GM23338 (cell line): Measurements from ENCODE around the gene THSD4. TPM values are rescaled to one million over a fixed set of nuclear protein-coding genes. Genes with fewer than 3 reads are reported as not detected.

ENCODE experiments used
- ATAC-seq: fragments of 200-7000 bp; cut with Tn5 transposase; 3 replicates; pipeline ENCODE4 v1.9.1; 2020
- DNase-seq: peaks from one replicate; pipeline ENCODE4 v3.0.0-alpha.2; 2015; ENCODE audit warnings: low spot score
- H2AFZ ChIP-seq: fragments of 200-600 bp; sonication (generic); 2 replicates; pipeline ENCODE4 v1.8.0; 2016; ENCODE audit warnings: antibody characterized with exemption, mild to moderate bottlenecking, moderate library complexity
- H3F3A ChIP-seq: fragments of 200-600 bp; sonication (generic); replicated peaks from 2 replicates; pipeline ENCODE4 v1.8.0; 2017; ENCODE audit warnings: antibody characterized with exemption, mixed run types, low read depth
- H3K27ac ChIP-seq: fragments of 200-600 bp; sonication (generic); 2 replicates; pipeline ENCODE4 v1.6.1; 2016; ENCODE audit warnings: low read depth
- H3K27me3 ChIP-seq: fragments of 200-600 bp; sonication (generic); 2 replicates; pipeline ENCODE4 v1.8.0; 2016; ENCODE audit warnings: mild to moderate bottlenecking, mixed run types, moderate library complexity; ENCODE audit not compliant: insufficient read depth
- H3K36me3 ChIP-seq: fragments of 200-600 bp; sonication (generic); 2 replicates; pipeline ENCODE4 v1.8.0; 2016; ENCODE audit warnings: mild to moderate bottlenecking; ENCODE audit not compliant: insufficient read depth
- H3K4me1 ChIP-seq: fragments of 200-600 bp; sonication (generic); 2 replicates; pipeline ENCODE4 v1.8.0; 2016; ENCODE audit warnings: mild to moderate bottlenecking, moderate library complexity; ENCODE audit not compliant: insufficient read depth
- H3K4me2 ChIP-seq: fragments of 200-600 bp; sonication (generic); 2 replicates; pipeline ENCODE4 v1.7.1; 2017; ENCODE audit warnings: mixed run types
- H3K4me3 ChIP-seq: fragments of 200-600 bp; sonication (generic); 2 replicates; pipeline ENCODE4 v1.6.1; 2016; ENCODE audit warnings: mixed run types
- H3K79me2 ChIP-seq: fragments of 200-600 bp; sonication (generic); replicated peaks from 2 replicates; pipeline ENCODE4 v1.8.0; 2017; ENCODE audit warnings: mild to moderate bottlenecking; ENCODE audit not compliant: insufficient read depth
- H3K9me2 ChIP-seq: fragments of 200-600 bp; sonication (generic); 2 replicates; pipeline ENCODE4 v1.8.0; 2017; ENCODE audit not compliant: insufficient read depth
- H4K20me1 ChIP-seq: fragments of 200-600 bp; sonication (generic); replicated peaks from 2 replicates; pipeline ENCODE4 v1.8.0; 2017; ENCODE audit warnings: mild to moderate bottlenecking; ENCODE audit not compliant: insufficient read depth
- H3K27ac Mint-ChIP-seq: 2 replicates; pipeline ENCODE4 v1.8.0; 2020; ENCODE audit warnings: inconsistent platforms, mild to moderate bottlenecking, moderate library complexity, mixed read lengths
- H3K27me3 Mint-ChIP-seq: 3 replicates; pipeline ENCODE4 v1.8.0; 2022; ENCODE audit warnings: low read depth, mild to moderate bottlenecking, moderate library complexity, mixed read lengths, inconsistent platforms; ENCODE audit not compliant: insufficient read depth, poor library complexity
- H3K36me3 Mint-ChIP-seq: 3 replicates; pipeline ENCODE4 v1.8.0; 2021; ENCODE audit warnings: low read depth, mild to moderate bottlenecking, inconsistent platforms, moderate library complexity, mixed read lengths
- H3K4me1 Mint-ChIP-seq: 3 replicates; pipeline ENCODE4 v1.8.0; 2020; ENCODE audit warnings: mild to moderate bottlenecking, inconsistent platforms, mixed read lengths
- H3K4me3 Mint-ChIP-seq: 3 replicates; pipeline ENCODE4 v1.8.0; 2021; ENCODE audit warnings: moderate library complexity, mild to moderate bottlenecking, inconsistent platforms, mixed read lengths
- H3K9me3 Mint-ChIP-seq: 3 replicates; pipeline ENCODE4 v1.8.0; 2020; ENCODE audit warnings: moderate library complexity, mild to moderate bottlenecking, inconsistent platforms, mixed read lengths
- CREB1 ChIP-seq: fragments of 250-450 bp; sonication (Bioruptor Pico); IDR thresholded peaks from 2 replicates; pipeline ENCODE4 v1.5.0; 2020; ENCODE audit warnings: low read depth, mild to moderate bottlenecking, moderate library complexity
- EZH2 ChIP-seq: fragments of 200-600 bp; sonication (generic); IDR thresholded peaks from one replicate; pipeline ENCODE4 v1.8.0; 2017; ENCODE audit warnings: antibody characterized with exemption, mild to moderate bottlenecking, low read depth; ENCODE audit not compliant: unreplicated experiment
- EZH2phosphoT487 ChIP-seq: fragments of 200-600 bp; sonication (generic); IDR thresholded peaks from one replicate; pipeline ENCODE4 v1.8.1; 2018; ENCODE audit warnings: antibody characterized with exemption; ENCODE audit not compliant: unreplicated experiment
- JUNB ChIP-seq: IDR thresholded peaks from one replicate; pipeline ENCODE4 v1.6.1; 2016; ENCODE audit warnings: antibody characterized with exemption; ENCODE audit not compliant: unreplicated experiment
- NANOG ChIP-seq: IDR thresholded peaks from 2 replicates; pipeline ENCODE4 v1.6.1; 2016; ENCODE audit warnings: antibody characterized with exemption, borderline replicate concordance
- POLR2AphosphoS5 ChIP-seq: IDR thresholded peaks from 2 replicates; pipeline ENCODE4 v1.6.1; 2016; ENCODE audit warnings: antibody characterized with exemption, low read depth
- STAT1 ChIP-seq: IDR thresholded peaks from one replicate; pipeline ENCODE4 v1.6.1; 2016; ENCODE audit warnings: antibody characterized with exemption; ENCODE audit not compliant: unreplicated experiment
- ZNF114 ChIP-seq: fragments of 250-450 bp; sonication (Bioruptor Pico); IDR thresholded peaks from 2 replicates; pipeline ENCODE4 v1.5.0; 2020; ENCODE audit warnings: mild to moderate bottlenecking, moderate library complexity
- ZNF331 ChIP-seq: fragments of 250-450 bp; sonication (Bioruptor Pico); IDR thresholded peaks from 2 replicates; pipeline ENCODE4 v1.5.0; 2020; ENCODE audit warnings: low read depth, mild to moderate bottlenecking, moderate library complexity
- polyA plus RNA-seq: library from polyadenylated mRNA; unstranded; fragments of >200 nt; fragmentation: Nextera tagmentation; extraction: Ambion mirVana; gene quantifications from 2 replicates; pipeline ENCODE4 v1.2.1, GENCODE V29; 2016
- total RNA-seq: library from RNA; depleted of rRNA; stranded (reverse); fragments of >200 nt; shearing (Covaris generic); gene quantifications from 2 replicates; pipeline ENCODE4 v1.2.3, GENCODE V29; 2014
- TF ChIP-seq, protein P1 (sequence below), 2 experiments: fragments of 200-600 bp in 1 of 2; sonication (generic) in 1 of 2; conservative IDR thresholded peaks; 2 replicates each; pipeline versions ENCODE4 v1.5.1 to v1.6.1; 2016 to 2017; ENCODE audit warnings: antibody characterized with exemption in 2 of 2, low read depth in 2 of 2, mild to moderate bottlenecking in 2 of 2, moderate library complexity in 1 of 2
- TF ChIP-seq, protein P2 (sequence below): fragments of 250-450 bp; sonication (Bioruptor Pico); IDR thresholded peaks from 2 replicates; pipeline ENCODE4 v1.5.0; 2020; ENCODE audit warnings: mild to moderate bottlenecking, moderate library complexity
- TF ChIP-seq, protein P3 (sequence below): IDR thresholded peaks from 2 replicates; pipeline ENCODE4 v1.6.1; 2016; ENCODE audit warnings: antibody characterized with exemption
- TF ChIP-seq, protein P4 (sequence below): IDR thresholded peaks from one replicate; pipeline ENCODE4 v1.6.1; 2018; ENCODE audit warnings: antibody characterized with exemption; ENCODE audit not compliant: unreplicated experiment

Gene THSD4
- total and polyA plus RNA-seq, 2 experiments from 2014 or later = 2.0 to 7.4 TPM

DNA sequence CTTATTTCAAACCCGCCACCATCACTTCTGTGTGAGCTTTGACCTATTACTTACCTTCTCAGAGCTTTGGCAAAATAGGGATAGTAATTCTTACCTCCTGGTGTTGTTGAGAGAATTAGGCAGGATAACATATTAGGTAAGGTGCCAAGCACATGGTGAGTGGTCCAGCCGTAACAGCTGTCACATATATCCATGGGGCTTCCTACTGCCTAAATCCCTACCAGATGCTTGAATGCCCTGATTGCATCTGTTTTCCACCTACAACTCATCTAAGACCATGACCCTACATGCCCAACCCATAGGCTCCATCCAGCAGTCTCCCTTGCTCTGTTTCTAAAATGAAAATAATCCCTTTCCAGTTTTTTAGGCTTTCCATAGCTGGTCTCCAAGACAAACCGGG, 532.8 kb downstream of the THSD4 start:
- Histone ChIP-seq H3K36me3 (no peaks in the 10 kb centered on the region), H3K27me3 (no peaks in the 10 kb centered on the region), H3K9me2 (0 out of 2 replicates have a peak, but pooled peaks cover 4% of the 10 kb centered on the region), H2AFZ (no peak overlapping the region), H3K79me2 (no peaks in the 10 kb centered on the region), H3K4me3 (no peak overlapping the region), H4K20me1 (no peaks in the 10 kb centered on the region), H3K4me2 (no peak overlapping the region), H3F3A (no peaks in the 10 kb centered on the region), H3K27ac (no peak overlapping the region), H3K4me1 (peaks cover 12% of the 10 kb centered on the region)
- no peak for ATAC-seq
- no peaks in the 10 kb centered on the region for H3K36me3 Mint-ChIP-seq
- no peak overlapping the region; the same call in 1 of the 2 replicates for H3K27ac Mint-ChIP-seq
- no peaks in the 10 kb centered on the region for H3K9me3 Mint-ChIP-seq
- DNase-seq = no peak
- no peaks in the 10 kb centered on the region for H3K27me3 Mint-ChIP-seq
- no peak overlapping the region for H3K4me3 Mint-ChIP-seq
- TF ChIP-seq JUNB (no peak), ZNF114 (no peak), ZNF331 (CRISPR knock-in tag) (no peak), POLR2AphosphoS5 (no peak), EZH2 (no peak), NANOG (no peak), CREB1 (no peak), STAT1 (no peak), EZH2phosphoT487 (no peak)
- TF ChIP-seq, protein P1, sequence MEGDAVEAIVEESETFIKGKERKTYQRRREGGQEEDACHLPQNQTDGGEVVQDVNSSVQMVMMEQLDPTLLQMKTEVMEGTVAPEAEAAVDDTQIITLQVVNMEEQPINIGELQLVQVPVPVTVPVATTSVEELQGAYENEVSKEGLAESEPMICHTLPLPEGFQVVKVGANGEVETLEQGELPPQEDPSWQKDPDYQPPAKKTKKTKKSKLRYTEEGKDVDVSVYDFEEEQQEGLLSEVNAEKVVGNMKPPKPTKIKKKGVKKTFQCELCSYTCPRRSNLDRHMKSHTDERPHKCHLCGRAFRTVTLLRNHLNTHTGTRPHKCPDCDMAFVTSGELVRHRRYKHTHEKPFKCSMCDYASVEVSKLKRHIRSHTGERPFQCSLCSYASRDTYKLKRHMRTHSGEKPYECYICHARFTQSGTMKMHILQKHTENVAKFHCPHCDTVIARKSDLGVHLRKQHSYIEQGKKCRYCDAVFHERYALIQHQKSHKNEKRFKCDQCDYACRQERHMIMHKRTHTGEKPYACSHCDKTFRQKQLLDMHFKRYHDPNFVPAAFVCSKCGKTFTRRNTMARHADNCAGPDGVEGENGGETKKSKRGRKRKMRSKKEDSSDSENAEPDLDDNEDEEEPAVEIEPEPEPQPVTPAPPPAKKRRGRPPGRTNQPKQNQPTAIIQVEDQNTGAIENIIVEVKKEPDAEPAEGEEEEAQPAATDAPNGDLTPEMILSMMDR (conservative IDR thresholded peaks at IDR 0.05; ENCODE audit: low read depth in 2 of 2) = no peak
- TF ChIP-seq, protein P2, sequence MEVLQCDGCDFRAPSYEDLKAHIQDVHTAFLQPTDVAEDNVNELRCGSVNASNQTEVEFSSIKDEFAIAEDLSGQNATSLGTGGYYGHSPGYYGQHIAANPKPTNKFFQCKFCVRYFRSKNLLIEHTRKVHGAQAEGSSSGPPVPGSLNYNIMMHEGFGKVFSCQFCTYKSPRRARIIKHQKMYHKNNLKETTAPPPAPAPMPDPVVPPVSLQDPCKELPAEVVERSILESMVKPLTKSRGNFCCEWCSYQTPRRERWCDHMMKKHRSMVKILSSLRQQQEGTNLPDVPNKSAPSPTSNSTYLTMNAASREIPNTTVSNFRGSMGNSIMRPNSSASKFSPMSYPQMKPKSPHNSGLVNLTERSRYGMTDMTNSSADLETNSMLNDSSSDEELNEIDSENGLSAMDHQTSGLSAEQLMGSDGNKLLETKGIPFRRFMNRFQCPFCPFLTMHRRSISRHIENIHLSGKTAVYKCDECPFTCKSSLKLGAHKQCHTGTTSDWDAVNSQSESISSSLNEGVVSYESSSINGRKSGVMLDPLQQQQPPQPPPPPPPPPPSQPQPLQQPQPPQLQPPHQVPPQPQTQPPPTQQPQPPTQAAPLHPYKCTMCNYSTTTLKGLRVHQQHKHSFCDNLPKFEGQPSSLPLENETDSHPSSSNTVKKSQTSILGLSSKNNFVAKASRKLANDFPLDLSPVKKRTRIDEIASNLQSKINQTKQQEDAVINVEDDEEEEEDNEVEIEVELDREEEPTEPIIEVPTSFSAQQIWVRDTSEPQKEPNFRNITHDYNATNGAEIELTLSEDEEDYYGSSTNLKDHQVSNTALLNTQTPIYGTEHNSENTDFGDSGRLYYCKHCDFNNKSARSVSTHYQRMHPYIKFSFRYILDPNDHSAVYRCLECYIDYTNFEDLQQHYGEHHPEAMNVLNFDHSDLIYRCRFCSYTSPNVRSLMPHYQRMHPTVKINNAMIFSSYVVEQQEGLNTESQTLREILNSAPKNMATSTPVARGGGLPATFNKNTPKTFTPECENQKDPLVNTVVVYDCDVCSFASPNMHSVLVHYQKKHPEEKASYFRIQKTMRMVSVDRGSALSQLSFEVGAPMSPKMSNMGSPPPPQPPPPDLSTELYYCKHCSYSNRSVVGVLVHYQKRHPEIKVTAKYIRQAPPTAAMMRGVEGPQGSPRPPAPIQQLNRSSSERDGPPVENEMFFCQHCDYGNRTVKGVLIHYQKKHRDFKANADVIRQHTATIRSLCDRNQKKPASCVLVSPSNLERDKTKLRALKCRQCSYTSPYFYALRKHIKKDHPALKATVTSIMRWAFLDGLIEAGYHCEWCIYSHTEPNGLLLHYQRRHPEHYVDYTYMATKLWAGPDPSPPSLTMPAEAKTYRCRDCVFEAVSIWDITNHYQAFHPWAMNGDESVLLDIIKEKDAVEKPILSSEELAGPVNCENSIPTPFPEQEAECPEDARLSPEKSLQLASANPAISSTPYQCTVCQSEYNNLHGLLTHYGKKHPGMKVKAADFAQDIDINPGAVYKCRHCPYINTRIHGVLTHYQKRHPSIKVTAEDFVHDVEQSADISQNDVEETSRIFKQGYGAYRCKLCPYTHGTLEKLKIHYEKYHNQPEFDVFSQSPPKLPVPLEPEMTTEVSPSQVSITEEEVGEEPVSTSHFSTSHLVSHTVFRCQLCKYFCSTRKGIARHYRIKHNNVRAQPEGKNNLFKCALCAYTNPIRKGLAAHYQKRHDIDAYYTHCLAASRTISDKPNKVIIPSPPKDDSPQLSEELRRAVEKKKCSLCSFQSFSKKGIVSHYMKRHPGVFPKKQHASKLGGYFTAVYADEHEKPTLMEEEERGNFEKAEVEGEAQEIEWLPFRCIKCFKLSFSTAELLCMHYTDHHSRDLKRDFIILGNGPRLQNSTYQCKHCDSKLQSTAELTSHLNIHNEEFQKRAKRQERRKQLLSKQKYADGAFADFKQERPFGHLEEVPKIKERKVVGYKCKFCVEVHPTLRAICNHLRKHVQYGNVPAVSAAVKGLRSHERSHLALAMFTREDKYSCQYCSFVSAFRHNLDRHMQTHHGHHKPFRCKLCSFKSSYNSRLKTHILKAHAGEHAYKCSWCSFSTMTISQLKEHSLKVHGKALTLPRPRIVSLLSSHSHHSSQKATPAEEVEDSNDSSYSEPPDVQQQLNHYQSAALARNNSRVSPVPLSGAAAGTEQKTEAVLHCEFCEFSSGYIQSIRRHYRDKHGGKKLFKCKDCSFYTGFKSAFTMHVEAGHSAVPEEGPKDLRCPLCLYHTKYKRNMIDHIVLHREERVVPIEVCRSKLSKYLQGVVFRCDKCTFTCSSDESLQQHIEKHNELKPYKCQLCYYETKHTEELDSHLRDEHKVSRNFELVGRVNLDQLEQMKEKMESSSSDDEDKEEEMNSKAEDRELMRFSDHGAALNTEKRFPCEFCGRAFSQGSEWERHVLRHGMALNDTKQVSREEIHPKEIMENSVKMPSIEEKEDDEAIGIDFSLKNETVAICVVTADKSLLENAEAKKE (CRISPR knock-in tag) = no peak
- TF ChIP-seq, protein P3, sequence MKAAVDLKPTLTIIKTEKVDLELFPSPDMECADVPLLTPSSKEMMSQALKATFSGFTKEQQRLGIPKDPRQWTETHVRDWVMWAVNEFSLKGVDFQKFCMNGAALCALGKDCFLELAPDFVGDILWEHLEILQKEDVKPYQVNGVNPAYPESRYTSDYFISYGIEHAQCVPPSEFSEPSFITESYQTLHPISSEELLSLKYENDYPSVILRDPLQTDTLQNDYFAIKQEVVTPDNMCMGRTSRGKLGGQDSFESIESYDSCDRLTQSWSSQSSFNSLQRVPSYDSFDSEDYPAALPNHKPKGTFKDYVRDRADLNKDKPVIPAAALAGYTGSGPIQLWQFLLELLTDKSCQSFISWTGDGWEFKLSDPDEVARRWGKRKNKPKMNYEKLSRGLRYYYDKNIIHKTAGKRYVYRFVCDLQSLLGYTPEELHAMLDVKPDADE = no peak
- TF ChIP-seq, protein P4, sequence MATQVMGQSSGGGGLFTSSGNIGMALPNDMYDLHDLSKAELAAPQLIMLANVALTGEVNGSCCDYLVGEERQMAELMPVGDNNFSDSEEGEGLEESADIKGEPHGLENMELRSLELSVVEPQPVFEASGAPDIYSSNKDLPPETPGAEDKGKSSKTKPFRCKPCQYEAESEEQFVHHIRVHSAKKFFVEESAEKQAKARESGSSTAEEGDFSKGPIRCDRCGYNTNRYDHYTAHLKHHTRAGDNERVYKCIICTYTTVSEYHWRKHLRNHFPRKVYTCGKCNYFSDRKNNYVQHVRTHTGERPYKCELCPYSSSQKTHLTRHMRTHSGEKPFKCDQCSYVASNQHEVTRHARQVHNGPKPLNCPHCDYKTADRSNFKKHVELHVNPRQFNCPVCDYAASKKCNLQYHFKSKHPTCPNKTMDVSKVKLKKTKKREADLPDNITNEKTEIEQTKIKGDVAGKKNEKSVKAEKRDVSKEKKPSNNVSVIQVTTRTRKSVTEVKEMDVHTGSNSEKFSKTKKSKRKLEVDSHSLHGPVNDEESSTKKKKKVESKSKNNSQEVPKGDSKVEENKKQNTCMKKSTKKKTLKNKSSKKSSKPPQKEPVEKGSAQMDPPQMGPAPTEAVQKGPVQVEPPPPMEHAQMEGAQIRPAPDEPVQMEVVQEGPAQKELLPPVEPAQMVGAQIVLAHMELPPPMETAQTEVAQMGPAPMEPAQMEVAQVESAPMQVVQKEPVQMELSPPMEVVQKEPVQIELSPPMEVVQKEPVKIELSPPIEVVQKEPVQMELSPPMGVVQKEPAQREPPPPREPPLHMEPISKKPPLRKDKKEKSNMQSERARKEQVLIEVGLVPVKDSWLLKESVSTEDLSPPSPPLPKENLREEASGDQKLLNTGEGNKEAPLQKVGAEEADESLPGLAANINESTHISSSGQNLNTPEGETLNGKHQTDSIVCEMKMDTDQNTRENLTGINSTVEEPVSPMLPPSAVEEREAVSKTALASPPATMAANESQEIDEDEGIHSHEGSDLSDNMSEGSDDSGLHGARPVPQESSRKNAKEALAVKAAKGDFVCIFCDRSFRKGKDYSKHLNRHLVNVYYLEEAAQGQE = no peak
- peaks cover 27% of the 10 kb centered on the region for H3K4me1 Mint-ChIP-seq
